HG02885 (cell line): Measurements from ENCODE around the gene ADH7.
"Not testable (repeated sequence)": the region's sequence is repeated elsewhere in the genome, so short reads cannot be mapped to it uniquely, and the experiment has no call there.

Experiments
- ATAC-seq: cut with Tn5 transposase; IDR thresholded peaks from one replicate; pipeline ENCODE4 v1.9.1; 2021; ENCODE audit warnings: mild to moderate bottlenecking; ENCODE audit not compliant: unreplicated experiment, poor library complexity

The ADH7 gene

DNA sequence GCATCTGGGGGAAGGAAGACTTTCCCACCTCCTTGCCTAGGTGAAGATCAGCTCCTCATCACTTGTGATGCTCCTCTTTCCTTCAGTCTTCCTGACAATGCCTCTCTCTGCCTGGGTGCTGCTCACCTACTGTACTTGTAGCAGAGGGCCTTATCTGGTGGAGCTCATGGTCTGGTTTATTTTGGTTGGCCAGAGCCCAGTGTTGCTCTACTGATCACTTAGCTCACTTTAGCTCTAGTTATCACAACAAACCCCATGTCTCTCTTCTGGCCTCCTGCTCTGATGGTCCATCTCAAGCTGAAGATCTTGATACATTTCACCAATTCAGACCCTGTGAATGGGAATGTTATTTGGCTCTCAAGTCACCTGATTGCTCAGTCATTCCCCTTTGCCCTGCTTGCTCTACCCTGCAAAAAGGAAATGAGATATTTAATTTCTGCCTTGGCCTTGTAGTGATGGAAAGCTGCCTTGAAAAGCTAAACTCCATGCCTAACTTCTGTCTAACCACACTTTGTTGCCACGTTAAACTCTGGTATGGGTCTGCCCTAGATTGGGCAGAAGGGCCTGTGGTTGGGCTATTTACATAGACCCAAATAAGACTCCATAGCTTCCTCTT lies 52.3 kb downstream of the ADH7 start:
- ATAC-seq, result no peak

DNA sequence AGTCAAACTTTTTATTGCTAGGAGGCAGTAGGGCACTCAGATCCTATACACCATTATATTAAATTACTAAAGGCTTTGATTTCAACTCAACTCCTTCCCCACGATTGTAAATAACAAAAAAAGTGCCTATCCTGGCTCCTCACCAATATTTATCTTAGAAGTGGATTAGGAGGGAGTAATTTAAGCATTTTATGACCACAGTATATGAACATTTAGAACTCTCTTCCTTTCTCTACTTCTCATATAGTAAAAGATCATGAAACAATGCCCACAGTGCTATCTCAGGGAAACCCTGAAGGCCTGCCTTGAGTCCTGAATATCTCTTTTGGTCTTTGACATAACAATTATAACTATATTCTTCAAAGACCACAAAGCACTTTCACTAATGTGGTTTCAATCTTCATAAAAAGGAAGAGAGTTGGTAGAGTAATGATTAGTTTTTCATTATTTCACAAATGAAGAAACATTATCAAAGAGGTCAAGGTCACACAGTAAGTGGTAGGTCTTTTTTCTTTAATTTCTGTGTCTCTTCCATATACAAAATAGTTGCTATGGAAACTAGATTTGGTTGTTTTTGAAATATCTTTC lies 53.5 kb downstream of the ADH7 start:
- ATAC-seq, result no peak

DNA sequence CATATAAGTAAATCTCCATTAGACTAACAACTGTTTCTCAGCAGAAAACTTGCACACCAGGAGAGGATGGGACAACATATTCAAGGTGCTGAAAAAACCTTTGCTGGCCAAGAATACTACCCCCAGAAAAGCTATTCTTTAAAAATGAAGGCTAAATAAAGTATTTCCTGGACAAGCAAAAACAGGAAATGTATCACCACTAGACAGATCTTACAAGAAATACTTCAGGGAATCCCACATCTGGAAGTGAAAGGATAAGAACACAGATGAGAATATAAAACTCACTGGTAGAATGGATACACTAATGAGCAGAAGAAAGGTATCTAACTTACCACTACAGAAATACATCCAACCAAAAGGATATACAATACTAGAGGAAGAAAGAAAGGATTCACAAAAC lies 55.6 kb downstream of the ADH7 start:
- ATAC-seq, result no peak

DNA sequence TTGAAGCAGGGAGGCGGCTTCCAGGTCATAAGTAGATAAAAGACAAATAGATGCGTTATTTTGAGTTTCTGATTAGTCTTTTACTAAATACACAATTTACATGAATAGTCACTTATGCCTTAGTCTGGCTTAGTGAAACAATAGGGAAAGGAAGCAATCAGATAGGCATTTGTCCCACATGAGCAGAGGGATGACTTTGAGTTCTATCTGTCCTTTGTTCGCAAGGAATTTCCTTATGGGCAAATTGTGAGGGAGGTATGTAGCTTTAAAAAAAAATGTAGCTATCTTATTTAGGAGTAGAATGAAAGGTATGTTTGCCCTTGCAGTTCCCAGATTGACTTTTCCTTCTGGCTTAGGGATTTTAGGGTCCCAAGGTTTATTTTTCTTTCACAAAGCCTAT lies 56.3 kb downstream of the ADH7 start:
- no peak for ATAC-seq

DNA sequence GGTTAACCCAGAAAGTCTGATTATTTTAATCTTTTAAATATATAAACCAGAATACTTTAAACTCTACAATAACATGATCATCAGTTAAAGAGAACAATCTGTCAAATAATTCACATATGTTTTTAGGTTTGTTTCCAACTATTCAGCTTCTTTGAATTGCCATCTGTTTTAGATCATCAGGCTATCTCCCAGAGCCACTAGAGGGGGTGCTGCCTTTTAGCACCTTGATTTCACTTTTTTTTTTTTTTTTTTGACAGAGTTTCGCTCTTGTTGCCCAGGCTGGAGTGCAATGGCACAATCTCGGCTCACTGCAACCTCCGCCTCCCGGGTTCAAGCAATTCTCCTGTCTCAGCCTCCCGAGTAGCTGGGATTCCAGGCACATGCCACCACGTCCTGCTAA lies 57.8 kb downstream of the ADH7 start:
- ATAC-seq, result not testable (repeated sequence)

DNA sequence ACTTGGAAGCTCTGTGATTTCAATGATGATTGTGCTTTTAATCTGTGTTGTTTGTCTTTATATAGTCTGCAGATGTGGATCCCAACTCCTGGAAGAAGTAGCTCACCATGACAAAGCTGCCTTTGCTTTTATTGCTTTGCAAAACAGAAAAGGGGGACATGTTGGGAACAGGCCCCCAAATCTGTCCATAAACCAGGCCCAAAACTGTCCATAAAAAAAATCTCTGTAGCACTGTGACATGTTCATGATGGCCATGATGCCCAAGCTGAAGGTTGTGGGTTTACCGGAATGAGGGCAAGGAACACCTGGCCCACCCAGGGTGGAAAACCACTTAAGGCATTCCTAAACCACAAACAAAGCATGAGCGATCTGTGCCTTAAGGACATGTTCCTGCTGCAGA lies 62.7 kb downstream of the ADH7 start:
- not testable (repeated sequence) for ATAC-seq

DNA sequence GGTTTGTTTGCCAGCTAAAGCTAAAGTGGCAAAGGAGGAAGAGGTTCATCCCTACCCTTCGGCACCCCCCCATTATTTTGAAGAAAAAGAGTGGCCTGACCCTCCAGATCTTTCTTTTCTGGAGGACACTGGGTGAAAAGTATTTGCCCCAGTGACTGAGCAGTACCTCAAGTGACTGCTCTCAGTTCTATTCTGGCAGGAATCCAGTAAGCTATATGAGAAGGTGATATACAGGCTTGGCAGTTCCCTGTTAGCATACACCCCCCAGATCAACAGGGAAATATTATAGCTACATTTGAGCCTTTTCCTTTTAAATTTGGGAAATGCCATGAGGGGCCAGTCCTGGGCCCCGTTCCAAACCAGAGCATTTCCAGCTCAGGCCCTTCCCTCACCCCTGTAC lies 67.3 kb downstream of the ADH7 start:
- ATAC-seq, result not testable (repeated sequence)

DNA sequence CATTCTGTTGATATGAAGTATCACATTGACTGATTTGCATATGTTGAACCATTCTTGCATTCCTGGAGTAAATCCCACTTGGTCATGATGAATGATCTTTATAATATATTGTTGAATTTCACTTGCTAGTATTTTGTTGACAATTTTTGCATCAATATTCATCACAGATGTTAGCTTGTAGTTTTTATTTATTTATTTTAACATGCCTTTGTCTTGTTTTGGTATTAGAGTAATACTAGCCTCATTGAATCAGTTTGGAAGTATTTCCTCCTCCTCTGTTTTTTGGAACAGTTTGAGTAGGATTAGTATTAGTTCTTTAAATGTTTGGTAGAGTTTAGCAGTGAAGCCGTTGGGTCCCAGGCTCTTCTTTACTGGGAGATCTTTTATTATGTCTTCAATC lies 68.7 kb downstream of the ADH7 start:
- ATAC-seq, result no peak

DNA sequence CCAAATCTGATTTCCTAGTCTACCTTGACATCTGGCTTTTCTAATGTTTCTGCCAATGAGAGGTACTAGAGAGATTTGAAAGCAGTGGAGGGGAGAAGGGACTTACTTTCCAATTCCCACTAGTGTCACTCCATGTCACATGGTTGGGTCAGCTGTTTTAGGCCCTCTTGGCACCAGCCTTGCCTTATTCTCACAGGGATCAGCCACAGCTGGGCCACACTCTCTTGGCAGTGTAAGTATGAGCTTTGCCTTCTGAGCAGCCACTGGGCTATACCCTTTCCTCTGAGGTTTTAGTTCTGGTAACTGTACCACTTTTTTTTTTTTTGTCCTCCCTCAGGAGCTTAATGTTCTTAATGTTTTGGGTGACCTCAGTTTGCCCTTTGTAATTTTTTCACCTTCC lies 72.4 kb downstream of the ADH7 start:
- ATAC-seq, result no peak
